Loucy (cell line): ENCODE measurements around the gene AGBL4.

Experiments used
- CTCF ChIP-seq: fragments of 200-600 bp; sonication (generic); conservative IDR thresholded peaks from 2 replicates; pipeline ENCODE4 v1.5.1; 2014; ENCODE audit warnings: mild to moderate bottlenecking, antibody characterized with exemption, low read length
- EZH2phosphoT487 ChIP-seq: fragments of 200-600 bp; IDR thresholded peaks from 2 replicates; pipeline ENCODE4 v1.6.1; 2018; ENCODE audit warnings: antibody characterized with exemption, mild to moderate bottlenecking, moderate library complexity, borderline replicate concordance

DNA sequence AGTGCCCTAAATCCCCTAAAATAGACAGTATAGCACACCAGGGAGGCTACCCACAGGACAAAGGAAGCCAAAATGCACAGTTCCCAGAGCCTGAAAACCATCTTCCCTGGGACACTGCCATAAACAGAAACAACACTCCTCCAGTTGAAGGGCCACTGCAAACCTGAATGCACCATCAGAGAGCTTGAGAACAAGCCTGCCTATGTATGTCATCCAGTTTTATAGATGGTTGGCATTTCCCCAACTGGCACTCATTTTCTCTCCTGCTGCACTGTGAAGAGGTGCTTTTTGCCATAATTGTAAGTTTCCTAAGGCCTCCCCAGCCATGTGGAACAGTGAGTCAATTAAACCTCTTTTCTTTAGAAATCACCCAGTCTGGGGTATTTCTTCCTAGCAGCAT lies 169.0 kb downstream of the AGBL4 start:
- no peak for TF ChIP-seq CTCF
- no peak for TF ChIP-seq EZH2phosphoT487
